Neuron (in vitro differentiated cells): ENCODE results near the gene OCEL1.
"Not testable (repeated sequence)": the region's sequence is repeated elsewhere in the genome, so short reads cannot be mapped to it uniquely, and the experiment has no call there.

Source experiments
- H2AFZ ChIP-seq: one replicate; pipeline ENCODE4 v1.6.1; 2013; ENCODE audit warnings: low read depth, mild to moderate bottlenecking, inconsistent platforms, low read length, moderate library complexity
- H3K27me3 ChIP-seq: one replicate; pipeline ENCODE4 v1.6.1; 2013; ENCODE audit warnings: low read length; ENCODE audit not compliant: insufficient read depth
- H3K36me3 ChIP-seq: one replicate; pipeline ENCODE4 v1.6.1; 2013; ENCODE audit warnings: low read length; ENCODE audit not compliant: insufficient read depth
- H3K4me1 ChIP-seq: one replicate; pipeline ENCODE4 v1.6.1; 2013; ENCODE audit warnings: low read length; ENCODE audit not compliant: insufficient read depth
- H3K4me3 ChIP-seq: 2 replicates; pipeline ENCODE4 v1.5.1; 2013; ENCODE audit warnings: mild to moderate bottlenecking, low read length, moderate library complexity
- H3K9me3 ChIP-seq: one replicate; pipeline ENCODE4 v1.6.1; 2013; ENCODE audit warnings: low read length

The OCEL1 gene

GRCh38 chr19:17266975-17267788 lies 41.2 kb downstream of the OCEL1 start, which contains the start of gene BABAM1:
Gene BABAM1 (plus strand): TSS chr19:17267443. CDS start chr19:17268807, 1,364 bp downstream.
- no peaks in the 10 kb centered on the region for H3K9me3 ChIP-seq
- H2AFZ ChIP-seq: peak within 1 kb of the TSS; percentile 66
- peak within 1 kb of the TSS; percentile 92 for H3K4me3 ChIP-seq
- H3K36me3 ChIP-seq: peaks cover 20% of the 10 kb centered on the region
- H3K4me1 ChIP-seq: peaks cover 6% of the 10 kb centered on the region
- H3K27me3 ChIP-seq: no peaks in the 10 kb centered on the region

DNA sequence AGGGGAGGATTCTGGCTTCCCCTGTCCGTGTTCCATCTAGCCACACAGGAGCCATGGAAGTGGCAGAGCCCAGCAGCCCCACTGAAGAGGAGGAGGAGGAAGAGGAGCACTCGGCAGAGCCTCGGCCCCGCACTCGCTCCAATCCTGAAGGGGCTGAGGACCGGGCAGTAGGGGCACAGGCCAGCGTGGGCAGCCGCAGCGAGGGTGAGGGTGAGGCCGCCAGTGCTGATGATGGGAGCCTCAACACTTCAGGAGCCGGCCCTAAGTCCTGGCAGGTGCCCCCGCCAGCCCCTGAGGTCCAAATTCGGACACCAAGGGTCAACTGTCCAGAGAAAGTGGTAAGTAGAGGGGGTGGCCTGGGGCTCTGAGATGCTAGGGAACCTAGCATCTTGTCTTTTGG lies 42.7 kb downstream of the OCEL1 start:
- Histone ChIP-seq H3K27me3 (no peaks in the 10 kb centered on the region), H3K36me3 (peaks cover 26% of the 10 kb centered on the region), H3K4me1 (peaks cover 6% of the 10 kb centered on the region), H3K9me3 (no peaks in the 10 kb centered on the region), H3K4me3 (no peak overlapping the region), H2AFZ (no peak overlapping the region)

DNA sequence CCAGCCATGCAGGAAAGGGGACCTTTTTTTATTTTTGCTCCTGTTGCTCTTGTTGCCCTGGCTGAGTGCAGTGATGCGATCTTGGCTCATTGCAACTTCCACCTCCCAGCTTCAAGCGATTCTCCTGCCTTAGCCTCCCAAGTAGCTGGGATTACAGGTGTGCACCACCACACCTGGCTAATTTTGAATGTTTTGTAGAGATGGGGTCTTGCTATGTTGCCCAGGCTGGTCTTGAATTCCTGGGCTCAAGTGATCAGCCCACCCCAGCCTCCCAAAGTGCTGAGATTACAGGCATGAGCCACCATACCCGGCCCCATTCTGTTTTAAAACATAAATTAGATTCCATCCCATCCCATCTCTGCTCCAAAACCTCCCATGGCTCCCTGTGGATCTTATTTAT lies 48.9 kb downstream of the OCEL1 start:
- H3K36me3 ChIP-seq: peaks cover 47% of the 10 kb centered on the region
- H3K9me3 ChIP-seq, H3K4me3 ChIP-seq, H2AFZ ChIP-seq, H3K4me1 ChIP-seq, H3K27me3 ChIP-seq: not testable (repeated sequence)

GRCh38 chr19:17275441-17276175 lies 49.6 kb downstream of the OCEL1 start:
- Histone ChIP-seq H2AFZ (no peak overlapping the region), H3K4me3 (no peak overlapping the region), H3K36me3 (peaks cover 43% of the 10 kb centered on the region), H3K9me3 (no peaks in the 10 kb centered on the region), H3K27me3 (no peaks in the 10 kb centered on the region), H3K4me1 (no peaks in the 10 kb centered on the region)
